ENCODE measurements around the gene SLC25A36. TPM values are rescaled to one million over a fixed set of nuclear protein-coding genes. Genes with fewer than 3 reads are reported as not detected.
A peak's percentile ranks its signal among the peaks of the same experiment; 100 is the strongest.
"Not testable (repeated sequence)": the region's sequence is repeated elsewhere in the genome, so short reads cannot be mapped to it uniquely, and the experiment has no call there.

Gene SLC25A36
- total RNA-seq, 2 experiments from 2014 or later = 61.5 to 68.6 TPM

GRCh38 chr3:141017366-141018322 lies 76.0 kb downstream of the SLC25A36 start:
- POLR2A ChIA-PET = interaction anchor here (0.7 kb wide), 1 partner anchor 168 kb away, joined by 3 read pairs; no protein-coding TSS in a partner anchor
- DNase-seq = peak; percentile 55
- H3K27ac Mint-ChIP-seq = peak overlapping the region; percentile 64
- H3K27me3 Mint-ChIP-seq = peaks cover 24% of the 10 kb centered on the region
- H3K4me3 Mint-ChIP-seq = peak overlapping the region; percentile 62
- not testable (repeated sequence) for H3K36me3 Mint-ChIP-seq, H3K9me3 Mint-ChIP-seq
- peaks cover 27% of the 10 kb centered on the region for H3K4me1 Mint-ChIP-seq
- peak; percentile 55 for ATAC-seq (ENCODE audit: low read depth)

DNA sequence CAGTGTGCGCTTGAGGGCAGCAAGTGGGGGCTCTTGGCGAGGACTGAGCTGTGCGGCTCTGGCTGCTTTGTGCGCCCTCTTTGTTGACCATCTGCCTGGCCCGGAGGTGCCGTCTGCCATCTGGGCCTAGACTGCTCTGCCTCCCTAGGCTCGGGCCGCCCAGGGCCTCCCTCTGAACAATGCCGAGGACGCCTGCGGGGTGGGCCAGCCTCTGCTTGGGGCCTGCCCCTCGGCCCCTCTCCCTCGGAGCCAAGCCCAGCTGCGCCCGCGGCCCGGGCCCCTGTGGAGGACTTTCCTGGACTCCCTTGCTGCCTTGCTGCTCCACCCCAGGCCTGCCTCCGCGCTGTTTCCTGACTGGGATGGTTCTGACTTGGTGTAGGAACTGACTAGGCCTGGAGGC lies 77.6 kb downstream of the SLC25A36 start:
- no peak overlapping the region for H3K27ac Mint-ChIP-seq
- POLR2A ChIA-PET = no interaction called here
- H3K9me3 Mint-ChIP-seq = no peaks in the 10 kb centered on the region
- no peak overlapping the region for H3K4me3 Mint-ChIP-seq
- no peaks in the 10 kb centered on the region for H3K36me3 Mint-ChIP-seq
- peaks cover 29% of the 10 kb centered on the region for H3K27me3 Mint-ChIP-seq
- peaks cover 27% of the 10 kb centered on the region for H3K4me1 Mint-ChIP-seq
- ATAC-seq (ENCODE audit: low read depth) (no peak), DNase-seq (no peak)

GRCh38 chr3:141020143-141020830 lies 78.7 kb downstream of the SLC25A36 start:
- Mint-ChIP-seq H3K4me1 (peaks cover 27% of the 10 kb centered on the region), H3K4me3 (no peak overlapping the region), H3K27me3 (peaks cover 33% of the 10 kb centered on the region), H3K9me3 (no peaks in the 10 kb centered on the region), H3K27ac (no peak overlapping the region), H3K36me3 (no peaks in the 10 kb centered on the region)
- DNase-seq (no peak), ATAC-seq (ENCODE audit: low read depth) (no peak)
- POLR2A ChIA-PET = no interaction called here

GRCh38 chr3:141021261-141021660 lies 79.6 kb downstream of the SLC25A36 start:
- no peak for DNase-seq
- Mint-ChIP-seq H3K27ac (no peak overlapping the region), H3K4me3 (no peak overlapping the region), H3K9me3 (no peaks in the 10 kb centered on the region), H3K36me3 (no peaks in the 10 kb centered on the region), H3K27me3 (peaks cover 34% of the 10 kb centered on the region), H3K4me1 (peaks cover 27% of the 10 kb centered on the region)
- ATAC-seq (ENCODE audit: low read depth) = no peak
- POLR2A ChIA-PET = no interaction called here

Other genes with a start within 250 kb of the SLC25A36 start
- not detected for gene SPSB4, start 109.5 kb downstream of the SLC25A36 start, total RNA-seq

Measured in activated naive CD8-positive, alpha-beta T cell treated with anti-CD3 and anti-CD28 coated beads, Interleukin-2, amount 10 ng/mL, durations not matched to agents 7 days and 5 days (primary cell).